Aorta (tissue), 5 donors: ENCODE results near the gene GRSF1. TPM values are rescaled to one million over a fixed set of nuclear protein-coding genes. Genes with fewer than 3 reads are reported as not detected.
"Not testable (repeated sequence)": the region's sequence is repeated elsewhere in the genome, so short reads cannot be mapped to it uniquely, and the experiment has no call there.

ENCODE experiments used
- ATAC-seq: fragments of 200-7000 bp; cut with Tn5 transposase; one replicate; pipeline ENCODE4 v1.9.1; 2022; ENCODE audit warnings: moderate library complexity; ENCODE audit not compliant: low FRiP score
- DNase-seq, 2 donors: peaks; one replicate each; pipeline ENCODE4 v3.0.0-alpha.2; 2020
- H3K27ac ChIP-seq, 2 donors: one replicate each; pipeline ENCODE4 v1.5.1; 2013; ENCODE audit warnings: low read length in 2 of 2, mild to moderate bottlenecking in 2 of 2, moderate library complexity in 2 of 2, control low read depth in 1 of 2, inconsistent platforms in 1 of 2, low read depth in 1 of 2
- H3K27me3 ChIP-seq, 2 donors: one replicate each; pipeline ENCODE4 v1.6.1; 2013; ENCODE audit warnings: control low read depth in 1 of 2, low read length in 1 of 2, mild to moderate bottlenecking in 1 of 2, moderate library complexity in 1 of 2; ENCODE audit not compliant: insufficient read depth in 2 of 2, control insufficient read depth in 1 of 2
- H3K36me3 ChIP-seq, 2 donors: one replicate each; pipeline ENCODE4 v1.6.1; 2013; ENCODE audit warnings: control low read depth in 1 of 2, low read length in 1 of 2, mild to moderate bottlenecking in 1 of 2; ENCODE audit not compliant: insufficient read depth in 2 of 2, control insufficient read depth in 1 of 2
- H3K4me1 ChIP-seq, 2 donors: one replicate each; pipeline ENCODE4 v1.6.1; 2013; ENCODE audit warnings: low read length in 2 of 2, control low read depth in 1 of 2, mild to moderate bottlenecking in 1 of 2, moderate library complexity in 1 of 2; ENCODE audit not compliant: insufficient read depth in 2 of 2, control insufficient read depth in 1 of 2
- H3K4me3 ChIP-seq, 2 donors: one replicate each; pipeline ENCODE4 v1.5.1; 2013; ENCODE audit warnings: low read length in 2 of 2, control low read depth in 1 of 2, mild to moderate bottlenecking in 1 of 2
- H3K9me3 ChIP-seq: one replicate; pipeline ENCODE4 v1.6.1; 2013; ENCODE audit warnings: mild to moderate bottlenecking, low read length; ENCODE audit not compliant: control insufficient read depth
- WGBS, 2 donors: extraction: QIAGEN DNeasy Blood & Tissue Kit; methylation state at CpG; one replicate each; pipeline ENCODE4 v1.1.7; 2013; 5-methylcytosine and 5-hydroxymethylcytosine counted together
- intact Hi-C, 2 donors: fragments of 100-400 bp; cut with DNase I; formaldehyde crosslinking; loops; one replicate each; pipeline versions ENCODE4 v1.14.2 to v1.15.0; 2022
- polyA plus RNA-seq, 2 donors: library from polyadenylated mRNA; stranded (reverse); fragments of 200-250 nt; gene quantifications; one replicate each; pipeline ENCODE4 v1.2.3, GENCODE V29; 2013
- total RNA-seq, 2 donors: library from RNA; stranded (reverse); fragmentation: NEBNext Ultra II Directional; extraction: Animal tissue kit (Norgen Biotek cat#: 25700); gene quantifications; one replicate each; pipeline ENCODE4 v1.2.1, GENCODE V29; 2021
- donor health status: healthy with polysubstance abuse.
- donor health status: Bipolar disorder and iron deficiency.
- donor health status: DM: no; HTN: no; CAD: no.
- donor health status: DM: no; HTN: no; CAD: no.
- donor health status: DM: yes; HTN: yes; CAD: no.

Gene GRSF1
- total and polyA plus RNA-seq, 4 donors: 38.3 to 46.1 (median 39.6) TPM

DNA sequence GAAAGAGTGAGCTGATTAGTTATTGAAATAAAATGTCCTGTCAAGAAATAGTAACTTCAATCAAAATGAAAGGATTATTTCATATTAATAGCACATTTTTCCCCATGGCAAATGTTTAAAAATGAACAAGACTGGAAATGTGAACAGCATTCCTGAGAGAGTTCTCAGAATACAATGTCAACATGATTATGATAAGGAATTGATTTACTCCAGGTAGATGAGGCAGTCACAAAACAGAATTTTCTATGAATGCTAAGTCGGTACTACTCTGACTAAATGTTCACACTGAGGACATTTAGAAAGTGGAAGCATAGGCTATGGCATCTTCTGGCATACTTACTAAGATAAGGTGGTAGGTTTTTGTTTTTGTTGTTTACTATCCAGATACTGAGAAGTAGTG is 19.4 kb upstream of the GRSF1 start:
- DNase-seq (no peak), ATAC-seq (no peak)
- Histone ChIP-seq H3K9me3 (no peaks in the 10 kb centered on the region), H3K36me3 (no peaks in the 10 kb centered on the region), H3K27ac (no peak overlapping the region), H3K27me3 (no peaks in the 10 kb centered on the region), H3K4me1 (no peaks in the 10 kb centered on the region), H3K4me3 (no peak overlapping the region)
- intact Hi-C loops: no loop called here
- 56 to 65% methylated on average over 1 of the region's 1 CpG for WGBS, 2 donors

- no peaks in the 10 kb centered on the region for H3K36me3 ChIP-seq
- H3K9me3 ChIP-seq: no peaks in the 10 kb centered on the region
- no peak overlapping the region for H3K27ac ChIP-seq
- intact Hi-C loops: no loop called here
- DNase-seq (no peak), ATAC-seq (no peak)
- no peak overlapping the region for H3K4me3 ChIP-seq
- 66 to 69% methylated on average over 4 of the region's 4 CpGs for WGBS, 2 donors
- H3K4me1 ChIP-seq: no peaks in the 10 kb centered on the region
- no peaks in the 10 kb centered on the region for H3K27me3 ChIP-seq
These were observed 18.8 kb upstream of the GRSF1 start for GRCh38 chr4:70858454-70858853.

GRCh38 chr4:70855464-70855863 is 15.8 kb upstream of the GRSF1 start:
- intact Hi-C loops: no loop called here
- no peaks in the 10 kb centered on the region for H3K9me3 ChIP-seq
- no peaks in the 10 kb centered on the region for H3K27me3 ChIP-seq
- ATAC-seq (no peak), DNase-seq (no peak)
- H3K4me3 ChIP-seq: no peak overlapping the region
- H3K36me3 ChIP-seq: no peaks in the 10 kb centered on the region
- no peaks in the 10 kb centered on the region for H3K4me1 ChIP-seq
- WGBS, 2 donors: 99% methylated on average over 2 of the region's 2 CpGs
- H3K27ac ChIP-seq: no peak overlapping the region

DNA sequence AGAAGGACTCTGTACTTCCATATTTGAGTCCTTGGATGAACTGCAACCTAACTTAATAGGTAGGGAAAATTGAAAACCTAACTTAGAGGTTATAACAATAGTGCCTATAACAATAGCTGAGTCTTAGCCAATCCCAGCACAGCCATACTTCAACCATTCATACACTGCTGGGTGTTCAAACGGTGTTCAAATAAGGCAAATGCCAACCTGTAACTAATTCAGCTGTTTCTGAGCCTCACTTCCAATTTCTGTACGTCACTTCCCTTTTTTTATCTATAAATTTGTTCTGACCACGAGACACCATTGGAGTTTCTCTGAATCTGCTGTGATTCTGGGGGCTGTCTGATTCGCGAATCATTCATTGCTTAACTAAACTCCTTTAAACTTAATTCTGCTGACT is 9.6 kb upstream of the GRSF1 start:
- no peaks in the 10 kb centered on the region for H3K36me3 ChIP-seq
- 88 to 89% methylated on average over 5 of the region's 5 CpGs for WGBS, 2 donors
- ATAC-seq (no peak), DNase-seq (no peak)
- intact Hi-C loops: no loop called here
- no peak overlapping the region for H3K27ac ChIP-seq
- H3K27me3 ChIP-seq: no peaks in the 10 kb centered on the region
- H3K9me3 ChIP-seq: no peaks in the 10 kb centered on the region
- no peaks in the 10 kb centered on the region for H3K4me1 ChIP-seq
- no peak overlapping the region for H3K4me3 ChIP-seq

- intact Hi-C loops: loop anchor here in 1 of 2 donors (5.0 kb wide), 1 partner anchor 58 kb away; the partner anchor contains the start of gene MOB1B
- H3K27me3 ChIP-seq: no peaks in the 10 kb centered on the region
- DNase-seq (no peak), ATAC-seq (no peak)
- H3K4me1 ChIP-seq: no peaks in the 10 kb centered on the region
- no peaks in the 10 kb centered on the region for H3K36me3 ChIP-seq
- no peak overlapping the region for H3K27ac ChIP-seq
- WGBS, 2 donors: 92 to 98% methylated on average over 9 of the region's 9 CpGs
- H3K4me3 ChIP-seq: no peak overlapping the region
- H3K9me3 ChIP-seq: no peaks in the 10 kb centered on the region
These were observed 4.5 kb upstream of the GRSF1 start for GRCh38 chr4:70844180-70844579.

- no peak overlapping the region for H3K27ac ChIP-seq
- H3K36me3 ChIP-seq: no peaks in the 10 kb centered on the region
- WGBS, 2 donors: 93 to 95% methylated on average over 6 of the region's 6 CpGs
These were observed 3.2 kb upstream of the GRSF1 start for GRCh38 chr4:70842761-70843435.

GRCh38 chr4:70841951-70842350 is 2.3 kb upstream of the GRSF1 start:
- intact Hi-C loops: loop anchor here (2.0 to 5.0 kb wide), 2 partner anchors 60 to 61 kb away; partner anchors contain the start of gene MOB1B (in 2 of the 2)
- H3K27ac ChIP-seq: peak overlapping the region in 1 of 2 donors; percentile 8

More at GRCh38 chr4:70842761-70843435, 3.2 kb upstream of the GRSF1 start:
- ATAC-seq (no peak), DNase-seq (no peak)
- intact Hi-C loops: loop anchor here in 1 of 2 donors (5.0 kb wide), 1 partner anchor 59 kb away; the partner anchor contains the start of gene MOB1B
- no peaks in the 10 kb centered on the region for H3K9me3 ChIP-seq
- no peaks in the 10 kb centered on the region for H3K4me1 ChIP-seq
- no peaks in the 10 kb centered on the region for H3K27me3 ChIP-seq
- no peak overlapping the region for H3K4me3 ChIP-seq

DNA sequence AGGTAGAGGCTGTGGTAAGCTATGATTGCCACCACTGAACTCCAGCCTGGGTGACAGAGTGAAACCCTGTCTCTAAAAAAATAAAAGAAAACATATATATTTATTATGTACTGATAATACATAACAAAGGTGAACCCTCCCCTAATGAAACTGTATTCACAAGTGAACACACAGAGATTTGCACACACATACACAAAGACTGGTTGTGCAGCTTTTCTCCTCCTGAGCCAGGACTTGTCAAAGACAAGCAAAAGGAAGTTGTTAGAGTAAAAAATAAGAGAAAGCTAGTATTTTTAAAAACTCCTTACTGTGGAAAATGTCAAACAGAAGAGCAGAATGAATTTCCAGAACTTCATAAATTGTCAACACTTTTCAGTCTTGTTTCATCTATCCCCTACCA is 1.5 kb upstream of the GRSF1 start:
- Histone ChIP-seq H3K4me3 (no peak overlapping the region), H3K36me3 (no peaks in the 10 kb centered on the region), H3K4me1 (no peaks in the 10 kb centered on the region), H3K27me3 (no peaks in the 10 kb centered on the region), H3K27ac (no peak overlapping the region), H3K9me3 (no peaks in the 10 kb centered on the region)
- ATAC-seq: no peak
- intact Hi-C loops: loop anchor here (2.0 to 5.0 kb wide), 2 partner anchors 61 to 62 kb away; partner anchors contain the start of gene MOB1B (in 2 of the 2)
- DNase-seq: no peak

More at GRCh38 chr4:70841951-70842350, 2.3 kb upstream of the GRSF1 start:
- DNase-seq: no peak
- Histone ChIP-seq H3K4me1 (no peaks in the 10 kb centered on the region), H3K27me3 (no peaks in the 10 kb centered on the region), H3K9me3 (no peaks in the 10 kb centered on the region), H3K4me3 (no peak overlapping the region), H3K36me3 (no peaks in the 10 kb centered on the region)
- ATAC-seq: no peak
- 36 to 38% methylated on average over 1 of the region's 1 CpG for WGBS, 2 donors

DNA sequence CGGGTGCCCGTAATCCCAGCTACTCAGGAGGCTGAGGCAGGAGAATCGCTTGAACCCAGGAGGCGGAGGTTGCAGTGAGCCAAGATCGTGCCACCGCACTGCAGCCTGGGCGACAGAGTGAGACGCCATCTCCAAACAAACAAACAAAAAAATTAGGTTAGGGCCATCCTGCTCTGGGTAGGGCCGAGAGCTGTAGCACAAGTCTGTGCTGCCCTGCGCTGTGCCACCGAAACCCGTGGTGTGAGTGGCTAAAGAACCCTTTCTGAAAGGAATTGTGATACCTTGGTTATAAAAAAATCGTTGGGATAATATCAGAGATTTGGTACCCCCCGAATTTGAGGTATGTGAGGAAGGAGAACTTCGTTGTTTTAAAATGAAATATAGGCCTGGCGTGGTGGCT is 941 bp upstream of the GRSF1 start:
- not testable (repeated sequence) for ATAC-seq, H3K4me3 ChIP-seq, DNase-seq, H3K27ac ChIP-seq, H3K27me3 ChIP-seq, H3K4me1 ChIP-seq, H3K9me3 ChIP-seq, H3K36me3 ChIP-seq
- intact Hi-C loops: loop anchor here (2.0 to 5.0 kb wide), 2 partner anchors 62 kb away; partner anchors contain the start of gene MOB1B (in 2 of the 2)
- WGBS, 2 donors: 88 to 89% methylated on average over 16 of the region's 16 CpGs
